HT1080 (cell line): ENCODE results near the gene IFITM2. TPM values are rescaled to one million over a fixed set of nuclear protein-coding genes. Genes with fewer than 3 reads are reported as not detected.
"Not testable (repeated sequence)": the region's sequence is repeated elsewhere in the genome, so short reads cannot be mapped to it uniquely, and the experiment has no call there.

ENCODE experiments used
- DNase-seq: peaks from one replicate; pipeline ENCODE4 v3.0.0-alpha.2; 2015; ENCODE audit warnings: low read depth
- total RNA-seq: library from RNA; depleted of rRNA; stranded (reverse); fragments of >200 nt; shearing (Covaris generic); gene quantifications from 2 replicates; pipeline ENCODE4 v1.2.3, GENCODE V29; 2014

The IFITM2 gene
- total RNA-seq, 1 experiment from 2014 or later, result 96.0 TPM

- no peak for DNase-seq
Measured at GRCh38 chr11:281486-282161, 26.0 kb upstream of the IFITM2 start.

- DNase-seq, result no peak
Measured at GRCh38 chr11:282171-282570, 25.4 kb upstream of the IFITM2 start.

- no peak for DNase-seq
Measured at GRCh38 chr11:282630-283360, 24.8 kb upstream of the IFITM2 start.

GRCh38 chr11:283405-284104, 24.1 kb upstream of the IFITM2 start:
- DNase-seq, result no peak

GRCh38 chr11:284105-285020, 23.3 kb upstream of the IFITM2 start:
- DNase-seq, result no peak

- no peak for DNase-seq
Measured at GRCh38 chr11:285021-285893, 22.4 kb upstream of the IFITM2 start.

GRCh38 chr11:285894-286220, 21.8 kb upstream of the IFITM2 start:
- DNase-seq, result no peak

- DNase-seq, result not testable (repeated sequence)
Measured at GRCh38 chr11:286977-287820, 20.4 kb upstream of the IFITM2 start.

GRCh38 chr11:287821-288477, 19.7 kb upstream of the IFITM2 start:
- DNase-seq, result no peak

- no peak for DNase-seq
Measured at GRCh38 chr11:288478-289397, 18.9 kb upstream of the IFITM2 start, which contains the start of gene PGGHG. Gene PGGHG (plus strand): TSS chr11:289126. CDS start chr11:289817, 691 bp downstream.

- DNase-seq, result no peak
Measured at GRCh38 chr11:289398-289711, 18.3 kb upstream of the IFITM2 start.

- DNase-seq, result no peak
Measured at GRCh38 chr11:289712-290620, 17.6 kb upstream of the IFITM2 start.

- DNase-seq, result no peak
Measured at GRCh38 chr11:290621-291231, 16.9 kb upstream of the IFITM2 start.

- DNase-seq, result no peak
Measured at GRCh38 chr11:291281-292210, 16.1 kb upstream of the IFITM2 start.
